CD14-positive monocyte (primary cell): Measurements from ENCODE around the gene PAPOLA. TPM values are rescaled to one million over a fixed set of nuclear protein-coding genes. Genes with fewer than 3 reads are reported as not detected.

Experiments
- DNase-seq, 3 donors: peaks; one replicate each; pipeline ENCODE4 v3.0.0-alpha.2; 2011 to 2022
- H2AFZ ChIP-seq: 2 replicates; pipeline ENCODE4 v1.6.0; 2012; ENCODE audit warnings: mild to moderate bottlenecking, low read depth, low read length, inconsistent platforms; ENCODE audit not compliant: insufficient read depth, poor library complexity, severe bottlenecking
- H3K27ac ChIP-seq, 2 donors: 1 replicate in 1 of 2; 2 replicates in 1 of 2; pipeline ENCODE4 v1.5.1; 2012 to 2013; ENCODE audit warnings: low read length in 2 of 2, control low read depth in 1 of 2, inconsistent platforms in 1 of 2, low read depth in 1 of 2, mild to moderate bottlenecking in 1 of 2
- H3K27me3 ChIP-seq, 2 donors: one replicate each; pipeline versions ENCODE4 v1.6.0 to v1.6.1; 2011 to 2013; ENCODE audit warnings: low read length in 2 of 2; ENCODE audit not compliant: control insufficient read depth in 2 of 2, insufficient read depth in 2 of 2
- H3K36me3 ChIP-seq, 2 donors: replicated peaks in 1 of 2; 1 replicate in 1 of 2; 2 replicates in 1 of 2; pipeline versions ENCODE4 v1.5.1 to v1.6.1; 2012 to 2013; ENCODE audit warnings: low read length in 2 of 2, control low read depth in 1 of 2, inconsistent platforms in 1 of 2, mild to moderate bottlenecking in 1 of 2; ENCODE audit not compliant: insufficient read depth in 2 of 2, control insufficient read depth in 1 of 2
- H3K4me1 ChIP-seq, 2 donors: 1 replicate in 1 of 2; 2 replicates in 1 of 2; pipeline versions ENCODE4 v1.5.1 to v1.6.1; 2012 to 2013; ENCODE audit warnings: low read length in 2 of 2, control low read depth in 1 of 2, inconsistent platforms in 1 of 2, mild to moderate bottlenecking in 1 of 2, moderate library complexity in 1 of 2; ENCODE audit not compliant: insufficient read depth in 2 of 2, control insufficient read depth in 1 of 2
- H3K4me2 ChIP-seq: replicated peaks from 2 replicates; pipeline ENCODE3; 2012; ENCODE audit warnings: low read length, moderate library complexity, mild to moderate bottlenecking; ENCODE audit not compliant: poor library complexity, severe bottlenecking; ENCODE audit errors: extremely low read depth
- H3K4me3 ChIP-seq, 3 experiments: fragments of 200-600 bp in 1 of 3; sonication (generic) in 1 of 3; replicated peaks in 1 of 3; 1 replicate in 2 of 3; 2 replicates in 1 of 3; pipeline ENCODE4 v1.5.1; 2011 to 2013; ENCODE audit warnings: low read length in 3 of 3, mild to moderate bottlenecking in 3 of 3, control low read depth in 2 of 3, low read depth in 2 of 3, inconsistent platforms in 1 of 3, moderate library complexity in 1 of 3
- H3K79me2 ChIP-seq: 2 replicates; pipeline ENCODE4 v1.6.0; 2012; ENCODE audit warnings: mild to moderate bottlenecking, control low read depth, inconsistent platforms, low read length, moderate library complexity; ENCODE audit not compliant: insufficient read depth
- H3K9ac ChIP-seq: 2 replicates; pipeline ENCODE4 v1.6.0; 2017; ENCODE audit warnings: low read length, mild to moderate bottlenecking; ENCODE audit not compliant: insufficient read depth, poor library complexity, severe bottlenecking
- H3K9me3 ChIP-seq, 2 donors: replicated peaks in 1 of 2; 1 replicate in 1 of 2; 2 replicates in 1 of 2; pipeline versions ENCODE4 v1.5.1 to v1.6.1; 2012 to 2013; ENCODE audit warnings: low read length in 2 of 2, control low read depth in 1 of 2; ENCODE audit not compliant: control insufficient read depth in 1 of 2, insufficient read depth in 1 of 2
- H4K20me1 ChIP-seq: 2 replicates; pipeline ENCODE4 v1.6.0; 2012; ENCODE audit warnings: mild to moderate bottlenecking, low read length, control low read depth, moderate library complexity; ENCODE audit not compliant: insufficient read depth
- H3K27ac Mint-ChIP-seq, 7 donors: one replicate each; pipeline ENCODE4 v1.8.0; 2020; ENCODE audit warnings: mild to moderate bottlenecking in 7 of 7, mixed read lengths in 7 of 7, moderate library complexity in 6 of 7, inconsistent platforms in 2 of 7
- H3K27me3 Mint-ChIP-seq, 3 donors: one replicate each; pipeline ENCODE4 v1.8.0; 2021 to 2022; ENCODE audit warnings: low read depth in 3 of 3, mild to moderate bottlenecking in 3 of 3, mixed read lengths in 3 of 3, moderate library complexity in 3 of 3, inconsistent platforms in 1 of 3
- H3K36me3 Mint-ChIP-seq, 2 donors: one replicate each; pipeline ENCODE4 v1.8.0; 2020; ENCODE audit warnings: mixed read lengths in 2 of 2, inconsistent platforms in 1 of 2, mild to moderate bottlenecking in 1 of 2
- H3K4me1 Mint-ChIP-seq: one replicate; pipeline ENCODE4 v1.8.0; 2020; ENCODE audit warnings: mild to moderate bottlenecking, mixed read lengths
- H3K4me3 Mint-ChIP-seq, 2 donors: one replicate each; pipeline ENCODE4 v1.8.0; 2020; ENCODE audit warnings: mild to moderate bottlenecking in 2 of 2, mixed read lengths in 2 of 2, moderate library complexity in 1 of 2
- H3K9me3 Mint-ChIP-seq, 7 donors: one replicate each; pipeline ENCODE4 v1.8.0; 2020 to 2022; ENCODE audit warnings: mixed read lengths in 7 of 7, mild to moderate bottlenecking in 6 of 7, moderate library complexity in 6 of 7, inconsistent platforms in 2 of 7
- WGBS: methylation state at CpG from one replicate; pipeline ENCODE4 v1.1.5; 2013; ENCODE audit warnings: missing lambda C conversion rate; ENCODE audit not compliant: insufficient coverage; 5-methylcytosine and 5-hydroxymethylcytosine counted together
- intact Hi-C, 2 donors: fragments of 100-400 bp; cut with micrococcal nuclease; formaldehyde crosslinking; loops; one replicate each; pipeline versions ENCODE4 v1.15.0 to v1.15.1; 2023
- polyA plus RNA-seq, 3 donors: library from polyadenylated mRNA; depleted of rRNA in 1 of 3; unstranded in 2 of 3; stranded (reverse) in 1 of 3; fragments of 300-500 nt in 2 of 3; fragments of >200 nt in 1 of 3; fragmentation: Illumina TruSeq in 2 of 3; gene quantifications; 1 replicate in 2 of 3; 2 replicates in 1 of 3; pipeline ENCODE4 v1.2.3, GENCODE V29; 2012 to 2021
- TF ChIP-seq, protein P1 (sequence below): fragments of 200-600 bp; IDR thresholded peaks from one replicate; pipeline ENCODE4 v1.8.0; 2022; ENCODE audit warnings: antibody characterized with exemption, mild to moderate bottlenecking

The PAPOLA gene
- polyA plus RNA-seq, 3 donors: 57.9 to 87.5 (median 80.3) TPM

DNA sequence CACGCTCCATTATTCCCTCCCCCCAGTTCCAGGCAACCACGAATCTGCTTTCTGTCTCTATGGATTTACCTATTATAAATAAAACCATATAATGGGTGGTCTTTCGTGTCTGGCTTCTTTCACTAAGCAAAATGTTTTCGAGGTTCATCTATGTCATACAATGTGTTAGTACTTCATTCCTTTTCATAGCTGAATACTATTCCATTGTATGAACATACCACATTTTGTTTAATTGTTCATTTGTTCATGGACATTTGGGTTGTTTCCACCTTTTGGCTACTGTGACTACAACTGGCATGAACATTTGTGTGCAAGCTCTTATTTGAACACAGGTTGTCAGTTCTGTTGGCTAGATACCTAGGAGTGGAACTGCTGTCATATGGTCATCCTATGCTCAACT is 12.9 kb upstream of the PAPOLA start:
- no peaks in the 10 kb centered on the region for H3K79me2 ChIP-seq
- Mint-ChIP-seq H3K9me3 (peaks cover 0 to 3% (median 1%) of the 10 kb centered on the region in 7 donors), H3K27me3 (peaks cover 0 to 6% (median 4%) of the 10 kb centered on the region in 3 donors), H3K36me3 (no peaks in the 10 kb centered on the region), H3K4me3 (no peak overlapping the region), H3K27ac (no peak overlapping the region), H3K4me1 (peaks cover 4% of the 10 kb centered on the region)
- no peaks in the 10 kb centered on the region for H3K27me3 ChIP-seq
- no CpG with 5 or more reads among the region's 4 CpGs for WGBS
- H2AFZ ChIP-seq: no peak overlapping the region
- TF ChIP-seq, protein P1, sequence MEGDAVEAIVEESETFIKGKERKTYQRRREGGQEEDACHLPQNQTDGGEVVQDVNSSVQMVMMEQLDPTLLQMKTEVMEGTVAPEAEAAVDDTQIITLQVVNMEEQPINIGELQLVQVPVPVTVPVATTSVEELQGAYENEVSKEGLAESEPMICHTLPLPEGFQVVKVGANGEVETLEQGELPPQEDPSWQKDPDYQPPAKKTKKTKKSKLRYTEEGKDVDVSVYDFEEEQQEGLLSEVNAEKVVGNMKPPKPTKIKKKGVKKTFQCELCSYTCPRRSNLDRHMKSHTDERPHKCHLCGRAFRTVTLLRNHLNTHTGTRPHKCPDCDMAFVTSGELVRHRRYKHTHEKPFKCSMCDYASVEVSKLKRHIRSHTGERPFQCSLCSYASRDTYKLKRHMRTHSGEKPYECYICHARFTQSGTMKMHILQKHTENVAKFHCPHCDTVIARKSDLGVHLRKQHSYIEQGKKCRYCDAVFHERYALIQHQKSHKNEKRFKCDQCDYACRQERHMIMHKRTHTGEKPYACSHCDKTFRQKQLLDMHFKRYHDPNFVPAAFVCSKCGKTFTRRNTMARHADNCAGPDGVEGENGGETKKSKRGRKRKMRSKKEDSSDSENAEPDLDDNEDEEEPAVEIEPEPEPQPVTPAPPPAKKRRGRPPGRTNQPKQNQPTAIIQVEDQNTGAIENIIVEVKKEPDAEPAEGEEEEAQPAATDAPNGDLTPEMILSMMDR: no peak
- H3K9me3 ChIP-seq: no peaks in the 10 kb centered on the region
- no peak overlapping the region for H3K9ac ChIP-seq
- no peaks in the 10 kb centered on the region for H3K4me1 ChIP-seq
- intact Hi-C loops: no loop called here
- no peak overlapping the region for H3K4me2 ChIP-seq
- H3K4me3 ChIP-seq: no peak overlapping the region
- H3K27ac ChIP-seq: no peak overlapping the region
- no peak for DNase-seq
- no peaks in the 10 kb centered on the region for H4K20me1 ChIP-seq
- H3K36me3 ChIP-seq: no peaks in the 10 kb centered on the region

- no CpG with 5 or more reads among the region's 1 CpG for whole genome bisulfite sequencing
- TF ChIP-seq, protein P1: no peak
- Histone ChIP-seq H3K4me1 (peaks cover 16 to 21% of the 10 kb centered on the region in 2 donors), H2AFZ (no peak overlapping the region), H3K4me3 (no peak overlapping the region), H3K79me2 (no peaks in the 10 kb centered on the region), H3K27me3 (no peaks in the 10 kb centered on the region), H3K9me3 (no peaks in the 10 kb centered on the region), H3K9ac (no peak overlapping the region), H3K36me3 (no peaks in the 10 kb centered on the region), H4K20me1 (no peaks in the 10 kb centered on the region), H3K4me2 (no peak overlapping the region), H3K27ac (no peak overlapping the region)
- intact Hi-C loops: no loop called here
- Mint-ChIP-seq H3K4me1 (peaks cover 30% of the 10 kb centered on the region), H3K36me3 (no peaks in the 10 kb centered on the region), H3K9me3 (peaks cover 1 to 4% (median 3%) of the 10 kb centered on the region in 7 donors), H3K27me3 (peaks cover 2 to 9% (median 8%) of the 10 kb centered on the region in 3 donors), H3K4me3 (no peak overlapping the region), H3K27ac (no peak overlapping the region)
- DNase-seq: no peak
Measured at GRCh38 chr14:96493178-96493577, 9.0 kb upstream of the PAPOLA start.
